ENCODE measurements around the gene IKBKE.
"Not testable (repeated sequence)": the region's sequence is repeated elsewhere in the genome, so short reads cannot be mapped to it uniquely, and the experiment has no call there.

Gene IKBKE

GRCh38 chr1:206476058-206476457, 5.8 kb downstream of the IKBKE start:
- DNase-seq (ENCODE audit: low read depth) = no peak

- no peak for DNase-seq (ENCODE audit: low read depth)
Observed at GRCh38 chr1:206476591-206476990, 6.3 kb downstream of the IKBKE start.

GRCh38 chr1:206477110-206477509, 6.8 kb downstream of the IKBKE start:
- no peak for DNase-seq (ENCODE audit: low read depth)

GRCh38 chr1:206477581-206478380, 7.5 kb downstream of the IKBKE start:
- no peak for DNase-seq (ENCODE audit: low read depth)

- DNase-seq (ENCODE audit: low read depth) = no peak
Observed at GRCh38 chr1:206478746-206479145, 8.5 kb downstream of the IKBKE start.

- no peak for DNase-seq (ENCODE audit: low read depth)
Observed at GRCh38 chr1:206479183-206480125, 9.2 kb downstream of the IKBKE start.

- DNase-seq (ENCODE audit: low read depth) = no peak
Observed at GRCh38 chr1:206480211-206480610, 9.9 kb downstream of the IKBKE start.

GRCh38 chr1:206482611-206483010, 12.3 kb downstream of the IKBKE start:
- no peak for DNase-seq (ENCODE audit: low read depth)

- DNase-seq (ENCODE audit: low read depth) = not testable (repeated sequence)
Observed at GRCh38 chr1:206483864-206484263, 13.6 kb downstream of the IKBKE start.

GRCh38 chr1:206484901-206485300, 14.6 kb downstream of the IKBKE start:
- DNase-seq (ENCODE audit: low read depth) = no peak

GRCh38 chr1:206486995-206487788, 16.9 kb downstream of the IKBKE start:
- no peak for DNase-seq (ENCODE audit: low read depth)

- DNase-seq (ENCODE audit: low read depth) = no peak
Observed at GRCh38 chr1:206487970-206488369, 17.7 kb downstream of the IKBKE start.

- no peak for DNase-seq (ENCODE audit: low read depth)
Observed at GRCh38 chr1:206488466-206488865, 18.2 kb downstream of the IKBKE start.

GRCh38 chr1:206489980-206490770, 19.9 kb downstream of the IKBKE start:
- DNase-seq (ENCODE audit: low read depth) = no peak

- DNase-seq (ENCODE audit: low read depth) = no peak
Observed at GRCh38 chr1:206490771-206491405, 20.6 kb downstream of the IKBKE start.

GRCh38 chr1:206491616-206492015, 21.3 kb downstream of the IKBKE start:
- no peak for DNase-seq (ENCODE audit: low read depth)

- no peak for DNase-seq (ENCODE audit: low read depth)
Observed at GRCh38 chr1:206492589-206492988, 22.3 kb downstream of the IKBKE start.

GRCh38 chr1:206493279-206493678, 23.0 kb downstream of the IKBKE start:
- DNase-seq (ENCODE audit: low read depth) = no peak

- no peak for DNase-seq (ENCODE audit: low read depth)
Observed at GRCh38 chr1:206495011-206495461, 24.8 kb downstream of the IKBKE start.

- DNase-seq (ENCODE audit: low read depth) = no peak
Observed at GRCh38 chr1:206495493-206496046, 25.3 kb downstream of the IKBKE start.
